Heart left ventricle (tissue), 16 donors: ENCODE measurements around the gene P2RY8. TPM values are rescaled to one million over a fixed set of nuclear protein-coding genes. Genes with fewer than 3 reads are reported as not detected.
A peak's percentile ranks its signal among the peaks of the same experiment; 100 is the strongest.
"Not testable (repeated sequence)": the region's sequence is repeated elsewhere in the genome, so short reads cannot be mapped to it uniquely, and the experiment has no call there.

Experiments
- ATAC-seq, 4 donors: fragments of 200-7000 bp; cut with Tn5 transposase; one replicate each; pipeline ENCODE4 v1.9.1; 2020 to 2022; ENCODE audit warnings: moderate library complexity in 4 of 4, mild to moderate bottlenecking in 3 of 4, moderate number of reproducible peaks in 1 of 4
- DNase-seq, 5 donors: peaks; one replicate each; pipeline ENCODE4 v3.0.0-alpha.2; 2020
- H3K27ac ChIP-seq, 12 donors: fragments of 200-600 bp; sonication (generic) in 4 of 12; one replicate each; pipeline versions ENCODE4 v1.5.0 to v1.8.0; 2016 to 2022; ENCODE audit warnings: mild to moderate bottlenecking in 2 of 12
- H3K27me3 ChIP-seq, 9 donors: fragments of 200-600 bp; sonication (generic) in 2 of 9; one replicate each; pipeline versions ENCODE4 v1.5.1 to v1.8.0; 2016 to 2022; ENCODE audit warnings: mild to moderate bottlenecking in 3 of 9
- H3K36me3 ChIP-seq, 9 donors: fragments of 200-600 bp; sonication (generic) in 2 of 9; one replicate each; pipeline versions ENCODE4 v1.5.0 to v1.8.0; 2018 to 2022; ENCODE audit warnings: mild to moderate bottlenecking in 2 of 9
- H3K4me1 ChIP-seq, 12 donors: fragments of 200-600 bp; sonication (generic) in 4 of 12; one replicate each; pipeline versions ENCODE4 v1.5.0 to v1.8.0; 2016 to 2022; ENCODE audit warnings: mild to moderate bottlenecking in 3 of 12
- H3K4me3 ChIP-seq, 12 donors: fragments of 200-600 bp; sonication (generic) in 4 of 12; one replicate each; pipeline versions ENCODE4 v1.5.0 to v1.8.0; 2017 to 2022; ENCODE audit warnings: mild to moderate bottlenecking in 9 of 12, moderate library complexity in 4 of 12
- H3K9me3 ChIP-seq, 12 donors: fragments of 200-600 bp; sonication (generic) in 4 of 12; one replicate each; pipeline versions ENCODE4 v1.5.0 to v1.8.0; 2016 to 2022; ENCODE audit warnings: mild to moderate bottlenecking in 1 of 12
- CTCF ChIP-seq, 12 donors: fragments of 200-600 bp; sonication (generic) in 4 of 12; IDR thresholded peaks; one replicate each; pipeline versions ENCODE4 v1.5.0 to v1.8.0; 2018 to 2022; ENCODE audit warnings: antibody characterized with exemption in 12 of 12, mild to moderate bottlenecking in 5 of 12
- POLR2A ChIP-seq, 2 donors: fragments of 450-650 bp; IDR thresholded peaks; one replicate each; pipeline ENCODE4 v1.6.1; 2017; ENCODE audit warnings: antibody characterized with exemption in 2 of 2, mild to moderate bottlenecking in 2 of 2, moderate library complexity in 2 of 2
- WGBS, 4 donors: extraction: QIAGEN DNeasy Blood & Tissue Kit in 2 of 4; methylation state at CpG; one replicate each; pipeline versions ENCODE4 v1.1.5 to v1.1.7; 2013 to 2018; 5-methylcytosine and 5-hydroxymethylcytosine counted together
- intact Hi-C, 10 donors: fragments of 100-400 bp; cut with DNase I; formaldehyde crosslinking; loops; one replicate each; pipeline versions ENCODE4 v1.11.1 to v1.14.2; 2022
- polyA plus RNA-seq, 2 donors: library from polyadenylated mRNA; stranded (reverse); fragments of 200-250 nt; gene quantifications; one replicate each; pipeline ENCODE4 v1.2.3, GENCODE V29; 2013
- total RNA-seq, 9 donors: library from RNA; depleted of rRNA in 2 of 9; stranded (reverse); fragments of >200 nt in 2 of 9; fragmentation: NEBNext Ultra II Directional in 3 of 9; extraction: Animal tissue kit (Norgen Biotek cat#: 25700) in 3 of 9; gene quantifications; one replicate each; pipeline versions ENCODE4 v1.1.0 to v1.2.4, GENCODE V29; 2016 to 2023
- donor health status: ischemic (EF 13 %, LVEDD 7.1; RV severe dilation, severe dysfunction).
- donor health status: healthy with polysubstance abuse.
- donor health status: DM: no; HTN: yes; CAD: no.
- donor health status: DM: no; HTN: no; CAD: no.
- donor health status: ischemic (EF 25% LVEDD 6.9; RV normal size, moderate dysfunction).
- donor health status: ischemic (EF 25% LVEDD 5.7; RV mildly dilated, moderate dysfunction).
- donor health status: healthy.
- donor health status: DM: yes; HTN: yes; CAD: no.
- donor health status: ischemic (EF 35%, LVEDD 5.7; RV mildly dilated, moderate dysfunction).
- donor health status: nonischemic (EF 11% LVEDD 7.7; RV severe dilation, severe dysfunction).
- donor health status: DM: yes; HTN: yes; CAD: no.
- donor health status: PGD.
- donor health status: ischemic (EF 29% LVEDD 5.4; RV normal size, mild dysfunction).
- donor health status: nonischemic (EF 23%, LVEDD 6.1; RV moderate dilation, normal function).

P2RY8 gene
- total and polyA plus RNA-seq, 11 donors = 0.62 to 10.5 (median 2.3) TPM

- 20 to 24% (median 21%) methylated on average over 16 of the region's 16 CpGs for WGBS, 4 donors
- Histone ChIP-seq H3K27ac (peak overlapping the region in 11 of 12 donors; percentile 33 to 89 (median 73)), H3K4me1 (peaks cover 0 to 13% (median under 1%) of the 10 kb centered on the region in 12 donors), H3K27me3 (no peaks in the 10 kb centered on the region), H3K36me3 (no peaks in the 10 kb centered on the region), H3K4me3 (peak overlapping the region in 8 of 12 donors; percentile 19 to 54 (median 48)), H3K9me3 (no peaks in the 10 kb centered on the region)
- DNase-seq (no peak), ATAC-seq (peak in 1 of 4 donors; percentile 33)
- intact Hi-C loops = no loop called here
- TF ChIP-seq CTCF (IDR thresholded peaks at IDR 0.05) (no peak), POLR2A (IDR thresholded peaks at IDR 0.05) (no peak)
These were observed 43.6 kb downstream of the P2RY8 start for GRCh38 chrX:1493412-1493811.

GRCh38 chrX:1492421-1493012 is 44.5 kb downstream of the P2RY8 start:
- Histone ChIP-seq H3K27me3 (no peaks in the 10 kb centered on the region), H3K36me3 (no peaks in the 10 kb centered on the region), H3K4me3 (no peak overlapping the region), H3K4me1 (peaks cover 0 to 14% (median 4%) of the 10 kb centered on the region in 12 donors), H3K9me3 (no peaks in the 10 kb centered on the region), H3K27ac (peak overlapping the region in 4 of 12 donors; percentile 19 to 54 (median 38))
- WGBS, 4 donors = 86 to 88% (median 87%) methylated on average over 9 of the region's 9 CpGs
- ATAC-seq (no peak), DNase-seq (no peak)
- TF ChIP-seq CTCF (IDR thresholded peaks at IDR 0.05) = no peak
- intact Hi-C loops = no loop called here

GRCh38 chrX:1491851-1492349 is 45.1 kb downstream of the P2RY8 start:
- WGBS, 4 donors = 73 to 92% (median 89%) methylated on average over 6 of the region's 6 CpGs
- ATAC-seq = peak in 1 of 4 donors; percentile 27
- Histone ChIP-seq H3K27ac (peak overlapping the region in 2 of 12 donors; percentile 51 to 54), H3K4me1 (peaks cover 0 to 20% (median 5%) of the 10 kb centered on the region in 12 donors), H3K4me3 (no peak overlapping the region), H3K27me3 (no peaks in the 10 kb centered on the region), H3K36me3 (no peaks in the 10 kb centered on the region), H3K9me3 (no peaks in the 10 kb centered on the region)
- intact Hi-C loops = no loop called here
- no peak for TF ChIP-seq CTCF (IDR thresholded peaks at IDR 0.05)
- no peak for TF ChIP-seq POLR2A (IDR thresholded peaks at IDR 0.05)
- DNase-seq = no peak

- H3K27me3 ChIP-seq, ATAC-seq, H3K36me3 ChIP-seq, H3K9me3 ChIP-seq, DNase-seq, intact Hi-C loops, H3K4me3 ChIP-seq, H3K27ac ChIP-seq: not testable (repeated sequence)
- 95 to 97% (median 96%) methylated on average over 4 of the region's 4 CpGs for WGBS, 4 donors
- H3K4me1 ChIP-seq = peaks cover 0 to 27% (median 5%) of the 10 kb centered on the region in 12 donors
These were observed 45.7 kb downstream of the P2RY8 start for GRCh38 chrX:1491248-1491647.

GRCh38 chrX:1490723-1491122 is 46.3 kb downstream of the P2RY8 start:
- peaks cover 0 to 30% (median 5%) of the 10 kb centered on the region in 12 donors for H3K4me1 ChIP-seq
- H3K27ac ChIP-seq, H3K9me3 ChIP-seq, ATAC-seq, DNase-seq, intact Hi-C loops, H3K4me3 ChIP-seq, H3K36me3 ChIP-seq: not testable (repeated sequence)
- peaks cover 0 to 11% (median 0%) of the 10 kb centered on the region in 9 donors for H3K27me3 ChIP-seq
- 75 to 96% (median 91%) methylated on average over 1 of the region's 1 CpG; no CpG with 5 or more reads in 1 of the 4 donors for WGBS, 4 donors

- intact Hi-C loops = loop anchor here in 1 of 10 donors (10.0 kb wide), 1 partner anchor 55 kb away; no protein-coding TSS in a partner anchor
- ATAC-seq, H3K9me3 ChIP-seq, H3K4me3 ChIP-seq, DNase-seq, H3K36me3 ChIP-seq: not testable (repeated sequence)
- H3K27me3 ChIP-seq = peaks cover 0 to 11% (median 0%) of the 10 kb centered on the region in 9 donors
- peaks cover 0 to 30% (median 5%) of the 10 kb centered on the region in 12 donors for H3K4me1 ChIP-seq
- WGBS, 4 donors = 83 to 95% (median 88%) methylated on average over 4 to 5 of the region's 5 CpGs
- peak overlapping the region in 1 of 12 donors; percentile 0 for H3K27ac ChIP-seq
These were observed 47.6 kb downstream of the P2RY8 start for GRCh38 chrX:1489354-1489753.
